Amniotic stem cell (primary cell): Measurements from ENCODE around the gene TOLLIP.

Source experiments
- DNase-seq: peaks from one replicate; lab custom pipeline; 2025; lab: John Stamatoyannopoulos, UW

TOLLIP gene

DNA sequence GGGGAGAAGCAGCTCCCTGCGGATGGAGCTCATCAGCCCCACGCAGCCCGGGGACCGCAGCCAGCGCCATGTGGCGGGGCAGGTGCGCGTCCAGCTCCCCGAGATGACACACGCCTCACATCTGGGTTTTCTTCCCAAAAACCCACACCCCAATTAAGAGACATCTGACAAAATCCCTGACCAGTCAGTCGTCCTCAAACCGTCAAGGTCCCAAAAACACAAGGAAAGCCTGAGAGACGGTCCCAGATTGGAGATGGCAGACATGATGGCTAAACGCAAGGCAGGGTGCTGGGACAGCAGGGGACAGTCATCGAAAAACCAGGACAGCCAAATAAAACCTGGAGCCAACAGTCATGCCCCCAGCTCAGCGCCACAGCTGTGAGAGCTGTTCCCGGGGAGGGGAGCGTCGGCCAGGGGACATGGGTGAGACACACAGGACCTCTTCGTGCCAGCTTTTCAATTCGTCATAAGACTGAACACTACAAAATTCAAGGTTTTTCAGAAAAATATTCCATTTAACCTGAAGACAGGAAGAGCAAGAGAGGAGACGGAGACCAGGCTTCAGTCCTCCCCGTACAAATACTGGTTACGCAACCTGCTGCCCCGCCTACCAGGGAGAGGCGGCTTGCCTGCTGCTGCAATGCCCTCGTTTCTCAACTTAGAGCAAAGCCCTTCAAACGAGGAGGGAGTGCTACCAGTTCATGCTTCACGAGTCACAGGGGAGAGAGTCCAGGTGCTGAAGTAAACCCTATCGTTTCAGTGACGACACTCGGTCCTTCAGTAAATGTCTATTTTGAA is 10.5 kb downstream of the TOLLIP start:
- no peak for DNase-seq

DNA sequence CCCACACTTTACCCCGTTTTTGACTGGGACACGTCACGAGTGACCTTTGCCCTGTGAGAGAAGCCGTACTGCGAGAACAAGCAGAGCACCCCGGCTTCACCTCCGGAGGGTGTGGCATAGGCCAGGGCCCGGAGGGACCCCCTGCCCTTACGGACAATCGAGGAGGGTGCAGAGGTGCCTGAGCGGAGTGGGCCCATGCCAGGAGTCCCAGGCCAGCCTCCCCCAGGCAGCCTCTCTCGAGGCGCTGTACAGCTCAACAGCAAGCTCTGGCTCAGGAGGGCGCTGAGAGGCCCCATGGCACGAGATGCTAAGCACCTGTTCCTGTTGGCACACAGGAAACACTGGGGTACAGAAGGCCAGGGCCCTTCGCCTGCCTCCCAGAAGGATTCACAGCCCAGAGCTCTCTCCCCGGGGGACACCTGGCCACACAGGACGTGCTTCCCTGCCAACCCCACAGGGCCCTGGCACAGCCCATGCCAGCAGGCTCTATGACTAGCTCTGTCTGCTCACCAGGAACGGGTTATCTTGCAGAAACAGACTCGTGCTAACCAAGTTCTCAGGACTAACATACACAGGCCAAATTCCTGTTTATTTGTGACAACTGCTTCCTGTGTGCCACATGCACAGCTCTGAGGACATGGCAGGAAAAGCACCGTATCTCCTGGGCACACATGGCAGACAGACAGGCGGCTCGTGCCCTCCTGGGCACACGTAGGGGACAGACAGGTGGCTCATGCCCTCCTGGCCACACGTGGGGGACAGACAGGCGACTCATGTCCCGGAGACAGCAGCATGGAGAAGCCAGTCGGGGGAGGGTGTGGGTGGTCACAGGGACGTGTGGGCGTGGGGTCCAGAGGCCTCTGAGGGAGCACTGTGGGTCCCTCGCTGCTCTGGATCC is 11.6 kb downstream of the TOLLIP start:
- no peak for DNase-seq

GRCh38 chr11:1297011-1297575 is 12.3 kb downstream of the TOLLIP start:
- no peak for DNase-seq

DNA sequence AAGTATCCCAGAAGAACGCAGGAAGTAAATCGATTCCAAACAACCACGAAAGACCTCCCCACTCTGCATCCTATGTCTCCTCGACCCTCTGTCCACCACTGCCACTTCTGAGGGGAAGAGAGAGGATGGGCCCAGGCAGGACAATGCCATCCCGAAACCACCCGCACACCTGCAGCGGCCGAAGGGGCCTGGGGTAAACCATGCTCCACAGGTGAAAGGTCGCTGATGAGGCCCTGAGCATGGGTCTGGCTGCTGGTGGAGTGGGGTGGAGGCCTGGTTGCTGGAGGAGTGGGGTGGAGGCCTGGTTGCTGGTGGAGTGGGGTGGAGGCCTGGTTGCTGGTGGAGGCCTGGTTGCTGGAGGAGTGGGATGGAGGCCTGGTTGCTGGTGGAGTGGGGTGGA is 13.1 kb downstream of the TOLLIP start:
- DNase-seq = no peak

DNA sequence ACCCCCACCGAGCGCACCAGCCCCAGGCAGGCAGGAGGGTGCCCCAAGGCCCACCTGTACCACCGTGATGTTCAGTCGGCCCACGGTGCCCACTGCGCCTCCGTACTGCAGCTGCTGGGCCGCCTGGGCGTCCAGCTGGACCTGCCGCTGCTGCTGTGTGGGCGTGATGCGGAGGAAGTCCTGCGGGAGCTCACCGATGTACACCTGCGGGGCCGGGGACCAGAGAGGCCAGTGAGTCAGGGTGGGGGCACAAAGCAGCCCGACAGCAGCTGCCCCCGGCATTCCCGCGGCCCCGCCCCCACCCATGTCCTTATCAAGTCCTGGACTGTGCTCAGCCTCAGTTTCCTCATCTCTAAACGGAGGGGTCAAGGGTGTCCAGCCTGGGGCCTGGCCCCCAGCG is 13.8 kb downstream of the TOLLIP start:
- no peak for DNase-seq

GRCh38 chr11:1295086-1295485 is 14.3 kb downstream of the TOLLIP start:
- DNase-seq = no peak

- DNase-seq = no peak
Measured at GRCh38 chr11:1293619-1294015, 15.8 kb downstream of the TOLLIP start.

GRCh38 chr11:1292644-1293618 is 16.5 kb downstream of the TOLLIP start:
- no peak for DNase-seq

- DNase-seq = no peak
Measured at GRCh38 chr11:1292018-1292643, 17.3 kb downstream of the TOLLIP start.

GRCh38 chr11:1291295-1292017 is 18.0 kb downstream of the TOLLIP start:
- DNase-seq = no peak

DNA sequence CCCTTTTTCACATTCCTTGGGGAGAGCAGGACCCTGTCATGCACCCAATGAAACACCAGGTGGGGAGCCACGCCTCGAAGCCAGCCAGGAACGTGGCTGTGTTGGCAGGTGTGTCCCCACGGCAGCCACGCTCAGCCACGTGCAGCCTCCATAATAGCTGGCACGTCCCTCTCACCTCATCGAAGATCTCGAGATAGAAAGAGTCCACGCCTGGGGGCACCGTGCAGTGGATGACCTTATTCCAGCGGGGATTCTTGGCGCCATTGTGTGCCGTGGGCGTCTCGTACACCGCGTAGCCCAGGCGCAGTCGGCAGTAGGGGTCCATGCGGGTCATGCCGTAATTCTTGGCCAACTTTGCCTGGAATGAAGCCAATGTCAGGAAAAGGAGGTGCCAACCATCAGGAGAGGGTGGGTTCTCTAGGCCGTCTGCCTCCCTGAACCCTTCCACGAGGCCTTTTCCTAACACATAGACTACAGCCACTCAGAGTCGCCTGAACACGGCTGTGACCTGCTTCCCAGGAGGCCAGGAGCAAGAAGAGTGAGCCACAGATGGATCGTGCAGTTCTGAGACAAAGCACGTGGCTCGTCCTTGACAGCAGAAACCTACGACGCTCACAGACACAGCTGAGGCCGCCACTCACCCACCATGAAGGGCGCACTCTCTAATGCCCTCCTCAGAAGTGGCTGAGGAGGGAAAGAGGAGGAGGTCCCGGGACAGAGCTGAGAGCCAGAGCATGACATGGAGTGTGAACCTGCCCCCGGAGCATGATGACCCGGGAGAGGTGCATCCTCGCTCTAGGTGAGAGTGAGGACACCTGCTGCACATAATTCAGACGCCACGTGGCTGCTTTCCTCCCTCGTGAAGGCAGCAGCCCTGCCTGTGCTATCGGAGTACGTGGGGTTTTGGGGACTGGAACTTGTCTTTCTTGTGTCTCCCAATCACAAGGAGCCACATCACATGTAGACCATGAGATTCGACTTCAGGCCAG is 19.1 kb downstream of the TOLLIP start:
- no peak for DNase-seq

DNA sequence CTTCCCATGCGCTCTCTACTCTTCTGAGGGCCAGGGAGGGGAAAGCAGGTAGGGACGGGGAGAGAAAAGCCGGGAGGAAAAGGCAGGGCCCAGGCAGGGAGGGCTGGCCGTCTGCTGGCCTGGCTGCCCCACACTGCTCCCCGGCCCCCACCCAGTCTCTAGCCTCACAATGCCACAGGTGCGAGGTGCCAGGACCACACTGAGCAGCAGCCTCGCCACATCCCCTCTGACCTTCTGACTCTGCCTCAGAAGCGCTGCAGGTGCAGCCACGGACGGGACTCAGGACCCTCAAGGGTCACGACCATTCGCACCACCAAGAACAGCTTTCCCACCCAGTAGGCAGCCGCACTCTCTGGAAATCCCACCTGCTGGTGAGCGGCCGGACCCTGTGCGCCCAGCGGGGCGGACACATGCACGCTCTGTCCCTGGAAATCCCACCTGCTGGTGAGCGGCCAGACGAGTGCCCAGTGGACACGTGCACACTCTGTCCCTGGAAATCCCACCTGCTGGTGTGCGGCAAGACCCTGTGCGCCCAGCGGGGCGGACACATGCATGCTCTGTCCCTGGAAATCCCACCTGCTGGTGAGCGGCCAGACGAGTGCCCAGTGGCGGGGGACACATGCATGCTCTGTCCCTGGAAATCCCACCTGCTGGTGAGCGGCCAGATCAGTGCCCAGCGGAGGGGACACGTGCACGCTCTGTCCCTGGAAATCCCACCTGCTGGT is 20.1 kb downstream of the TOLLIP start:
- no peak for DNase-seq

- no peak for DNase-seq
Measured at GRCh38 chr11:1288426-1289151, 20.8 kb downstream of the TOLLIP start.

DNA sequence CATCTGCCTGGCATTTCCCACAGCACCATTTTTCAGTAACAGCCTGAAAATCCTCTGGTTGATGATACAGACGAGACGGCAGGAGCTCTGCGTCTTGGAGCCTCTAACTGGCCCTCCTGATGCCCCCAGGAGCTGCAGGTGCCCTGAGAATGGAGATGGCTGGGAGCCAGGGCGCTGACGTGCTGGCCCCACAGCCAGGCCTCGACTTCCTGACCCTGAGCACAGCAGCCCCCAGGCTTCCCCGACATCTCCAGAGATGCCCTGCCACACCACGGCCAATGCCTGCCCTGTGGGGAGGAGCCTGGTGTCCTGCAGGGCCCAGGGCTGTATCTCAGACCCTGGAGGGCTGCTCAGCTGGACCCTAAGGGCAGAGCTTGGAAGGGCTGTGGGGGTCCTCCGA is 21.5 kb downstream of the TOLLIP start:
- no peak for DNase-seq

- no peak for DNase-seq
Measured at GRCh38 chr11:1285876-1286275, 23.6 kb downstream of the TOLLIP start.

GRCh38 chr11:1285316-1285744 is 24.1 kb downstream of the TOLLIP start:
- DNase-seq = no peak

DNA sequence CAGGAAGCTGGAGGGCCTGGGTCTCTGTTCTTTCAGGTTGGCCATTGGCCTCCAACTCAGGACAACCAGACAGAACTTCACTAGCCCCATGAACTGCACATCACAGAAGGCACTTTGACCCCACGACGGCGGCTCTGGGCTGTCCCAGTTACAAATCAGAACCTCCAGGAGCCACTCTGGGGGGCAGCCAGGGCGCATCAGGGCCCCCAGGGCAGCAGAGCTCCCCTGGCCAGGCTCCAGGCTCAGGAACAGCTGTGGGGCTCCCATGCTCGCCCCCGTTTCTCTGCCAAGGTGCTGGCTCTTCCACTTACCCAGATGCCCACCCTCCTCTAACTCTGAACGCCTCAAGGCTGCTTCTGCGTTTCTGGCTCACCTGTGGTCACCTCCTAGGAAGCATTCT is 25.5 kb downstream of the TOLLIP start:
- no peak for DNase-seq

DNA sequence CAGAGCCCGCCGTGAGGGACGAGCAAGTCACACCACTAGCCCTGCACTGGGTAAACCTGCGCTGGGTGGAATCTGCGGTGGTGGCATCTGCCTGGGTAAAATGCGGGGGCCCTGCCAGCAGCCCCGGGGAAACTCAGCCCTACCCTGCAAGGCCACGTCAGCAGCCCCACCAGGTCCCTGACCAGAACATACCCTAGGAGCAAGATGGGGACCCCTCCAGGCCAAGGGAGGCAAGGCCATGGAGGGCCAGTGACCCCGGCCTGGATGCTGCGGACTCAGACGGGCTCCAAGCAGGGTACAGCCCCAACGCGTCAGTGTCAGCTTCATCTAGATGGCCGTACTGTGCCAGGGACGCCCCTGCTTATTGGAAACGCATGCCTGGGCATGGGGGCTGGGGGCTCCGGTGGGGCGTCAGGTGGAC is 26.3 kb downstream of the TOLLIP start:
- no peak for DNase-seq
